Liver (tissue), 9 donors: ENCODE data around the gene DGKB. TPM values are rescaled to one million over a fixed set of nuclear protein-coding genes. Genes with fewer than 3 reads are reported as not detected.

Experiments
- DNase-seq: peaks from one replicate; pipeline ENCODE4 v3.0.0-alpha.2; 2017; ENCODE audit warnings: low spot score
- H3K27ac ChIP-seq, 2 donors: one replicate each; pipeline ENCODE4 v1.7.0; 2013; ENCODE audit warnings: inconsistent platforms in 2 of 2, low read length in 2 of 2, control low read depth in 1 of 2, low read depth in 1 of 2, mild to moderate bottlenecking in 1 of 2
- H3K27me3 ChIP-seq, 4 donors: one replicate each; pipeline versions ENCODE4 v1.6.1 to v1.7.0; 2013; ENCODE audit warnings: low read length in 3 of 4, inconsistent platforms in 1 of 4, mild to moderate bottlenecking in 1 of 4, moderate library complexity in 1 of 4; ENCODE audit not compliant: control insufficient read depth in 4 of 4, insufficient read depth in 4 of 4
- H3K36me3 ChIP-seq, 4 donors: one replicate each; pipeline versions ENCODE4 v1.6.1 to v1.7.0; 2013; ENCODE audit warnings: low read length in 3 of 4, mild to moderate bottlenecking in 3 of 4, low read depth in 1 of 4, moderate library complexity in 1 of 4; ENCODE audit not compliant: control insufficient read depth in 4 of 4, insufficient read depth in 3 of 4
- H3K4me1 ChIP-seq, 4 donors: one replicate each; pipeline versions ENCODE4 v1.6.1 to v1.7.0; 2013; ENCODE audit warnings: low read length in 3 of 4, mild to moderate bottlenecking in 3 of 4, moderate library complexity in 1 of 4; ENCODE audit not compliant: control insufficient read depth in 4 of 4, insufficient read depth in 4 of 4
- H3K4me3 ChIP-seq, 3 donors: one replicate each; pipeline versions ENCODE4 v1.6.1 to v1.7.0; 2013; ENCODE audit warnings: low read length in 3 of 3, control low read depth in 1 of 3, low read depth in 1 of 3, mild to moderate bottlenecking in 1 of 3
- H3K9ac ChIP-seq, 2 donors: one replicate each; pipeline ENCODE4 v1.7.0; 2013; ENCODE audit warnings: low read length in 2 of 2, mild to moderate bottlenecking in 2 of 2, moderate library complexity in 2 of 2, control low read depth in 1 of 2, low read depth in 1 of 2
- H3K9me3 ChIP-seq, 4 donors: one replicate each; pipeline versions ENCODE4 v1.6.1 to v1.7.0; 2013; ENCODE audit warnings: low read length in 3 of 4; ENCODE audit not compliant: control insufficient read depth in 4 of 4
- ATF3 ChIP-seq: IDR thresholded peaks from 2 replicates; pipeline ENCODE4 v1.6.1; 2016; ENCODE audit warnings: antibody characterized with exemption
- CTCF ChIP-seq: fragments of 150-350 bp; IDR thresholded peaks from 2 replicates; pipeline ENCODE4 v1.5.1; 2017; ENCODE audit warnings: improper control_type of control experiment, low read depth, low read length; ENCODE audit not compliant: missing input control
- EGR1 ChIP-seq, 2 donors: IDR thresholded peaks; 2 replicates each; pipeline ENCODE4 v1.6.1; 2016 to 2018; ENCODE audit warnings: antibody characterized with exemption in 2 of 2, low read depth in 2 of 2
- FOXA1 ChIP-seq: IDR thresholded peaks from 2 replicates; pipeline ENCODE4 v1.6.1; 2016; ENCODE audit warnings: antibody characterized with exemption
- FOXA2 ChIP-seq: IDR thresholded peaks from 2 replicates; pipeline ENCODE4 v1.6.1; 2016; ENCODE audit warnings: antibody characterized with exemption
- GABPA ChIP-seq, 2 donors: IDR thresholded peaks in 1 of 2; conservative IDR thresholded peaks in 1 of 2; 2 replicates each; pipeline ENCODE4 v1.6.1; 2016; ENCODE audit warnings: antibody characterized with exemption in 2 of 2, mild to moderate bottlenecking in 1 of 2, moderate library complexity in 1 of 2
- HNF4A ChIP-seq, 2 donors: conservative IDR thresholded peaks; 2 replicates each; pipeline ENCODE4 v1.6.1; 2016; ENCODE audit warnings: antibody characterized with exemption in 2 of 2, mild to moderate bottlenecking in 2 of 2
- HNF4G ChIP-seq: IDR thresholded peaks from 2 replicates; pipeline ENCODE4 v1.6.1; 2016; ENCODE audit warnings: antibody characterized with exemption
- JUND ChIP-seq, 2 donors: IDR thresholded peaks; 2 replicates each; pipeline ENCODE4 v1.6.1; 2016; ENCODE audit warnings: antibody characterized with exemption in 2 of 2
- MAX ChIP-seq: IDR thresholded peaks from 2 replicates; pipeline ENCODE4 v1.6.1; 2016; ENCODE audit warnings: antibody characterized with exemption
- NR2F2 ChIP-seq: IDR thresholded peaks from 2 replicates; pipeline ENCODE4 v1.6.1; 2016; ENCODE audit warnings: antibody characterized with exemption
- RAD21 ChIP-seq, 2 donors: IDR thresholded peaks; 2 replicates each; pipeline ENCODE4 v1.6.1; 2016; ENCODE audit warnings: antibody characterized with exemption in 2 of 2, mild to moderate bottlenecking in 2 of 2
- REST ChIP-seq: IDR thresholded peaks from 2 replicates; pipeline ENCODE4 v1.6.1; 2016; ENCODE audit warnings: antibody characterized with exemption, mild to moderate bottlenecking
- RXRA ChIP-seq, 2 donors: IDR thresholded peaks; 2 replicates each; pipeline ENCODE4 v1.6.1; 2017 to 2018; ENCODE audit warnings: antibody characterized with exemption in 2 of 2, mild to moderate bottlenecking in 1 of 2
- SP1 ChIP-seq: IDR thresholded peaks from 2 replicates; pipeline ENCODE4 v1.6.1; 2018; ENCODE audit warnings: antibody characterized with exemption, mild to moderate bottlenecking
- TAF1 ChIP-seq: conservative IDR thresholded peaks from 2 replicates; pipeline ENCODE4 v1.6.1; 2016; ENCODE audit warnings: antibody characterized with exemption, mild to moderate bottlenecking
- YY1 ChIP-seq: IDR thresholded peaks from 2 replicates; pipeline ENCODE4 v1.6.1; 2016; ENCODE audit warnings: antibody characterized with exemption, mild to moderate bottlenecking
- ZBTB33 ChIP-seq: IDR thresholded peaks from 2 replicates; pipeline ENCODE4 v1.6.1; 2016; ENCODE audit warnings: antibody characterized with exemption
- WGBS: extraction: QIAGEN DNeasy Blood & Tissue Kit; methylation state at CpG from one replicate; pipeline ENCODE4 v1.1.7; 2013; 5-methylcytosine and 5-hydroxymethylcytosine counted together
- polyA plus RNA-seq, 2 donors: library from polyadenylated mRNA; stranded (reverse) in 1 of 2; unstranded in 1 of 2; fragments of 200-250 nt in 1 of 2; fragments of >200 nt in 1 of 2; fragmentation: Nextera tagmentation in 1 of 2; extraction: Ambion mirVana in 1 of 2; gene quantifications; one replicate each; pipeline versions ENCODE4 v1.2.1 to v1.2.3, GENCODE V29; 2013 to 2015
- total RNA-seq, 2 donors: library from RNA; depleted of rRNA; stranded (reverse); fragments of >200 nt; gene quantifications; one replicate each; pipeline ENCODE4 v1.2.3, GENCODE V29; 2014
- donor health status: healthy.
- donor health status: healthy.
- donor health status: healthy.
- donor health status: healthy.
- donor health status: healthy.

DGKB gene
- total and polyA plus RNA-seq, 4 donors, result 0.09 to 0.42 TPM; not detected in 2

- TF ChIP-seq YY1 (no peak), ZBTB33 (no peak)
- H3K4me1 ChIP-seq, result no peaks in the 10 kb centered on the region
- 89% methylated on average over 3 of the region's 3 CpGs for WGBS
- no peaks in the 10 kb centered on the region for H3K36me3 ChIP-seq
- H3K27me3 ChIP-seq, result no peaks in the 10 kb centered on the region
- no peak overlapping the region for H3K27ac ChIP-seq
- DNase-seq, result no peak
- no peak overlapping the region for H3K4me3 ChIP-seq
- no peak overlapping the region for H3K9ac ChIP-seq
- H3K9me3 ChIP-seq, result peaks cover 5 to 14% (median 11%) of the 10 kb centered on the region in 4 donors
Measured at GRCh38 chr7:14590206-14590605, 312.3 kb downstream of the DGKB start.

GRCh38 chr7:14585232-14585631 lies 317.3 kb downstream of the DGKB start:
- Histone ChIP-seq H3K36me3 (no peaks in the 10 kb centered on the region), H3K27me3 (no peaks in the 10 kb centered on the region), H3K4me1 (peaks cover 0 to 24% (median 13%) of the 10 kb centered on the region in 4 donors), H3K27ac (no peak overlapping the region), H3K4me3 (no peak overlapping the region), H3K9me3 (peaks cover 5 to 16% (median 12%) of the 10 kb centered on the region in 4 donors), H3K9ac (no peak overlapping the region)
- no peak for TF ChIP-seq GABPA (IDR thresholded peaks at IDR 0.05 in 1 of 2, conservative IDR thresholded peaks at IDR 0.05 in 1 of 2)
- no peak for TF ChIP-seq NR2F2
- no peak for TF ChIP-seq RXRA (IDR thresholded peaks at IDR 0.05)
- no peak for TF ChIP-seq HNF4A (conservative IDR thresholded peaks at IDR 0.05)
- no peak for TF ChIP-seq REST
- no peak for TF ChIP-seq YY1
- no peak for TF ChIP-seq RAD21 (IDR thresholded peaks at IDR 0.05)
- TF ChIP-seq HNF4G, result no peak
- no peak for TF ChIP-seq ZBTB33
- no peak for TF ChIP-seq TAF1
- no peak for TF ChIP-seq SP1
- TF ChIP-seq CTCF, result no peak
- no peak for TF ChIP-seq MAX
- no peak for TF ChIP-seq FOXA2
- TF ChIP-seq JUND (IDR thresholded peaks at IDR 0.05), result no peak
- TF ChIP-seq FOXA1, result no peak
- no peak for TF ChIP-seq EGR1 (IDR thresholded peaks at IDR 0.05; ENCODE audit: low read depth in 2 of 2)
- no peak for TF ChIP-seq ATF3
- no peak for DNase-seq
- 83% methylated on average over 2 of the region's 2 CpGs for WGBS
